ENCODE measurements around the gene DNAAF5. TPM values are rescaled to one million over a fixed set of nuclear protein-coding genes. Genes with fewer than 3 reads are reported as not detected.

DNAAF5 gene
- total RNA-seq, 1 donor from 2014 or later = 15.2 TPM

DNA sequence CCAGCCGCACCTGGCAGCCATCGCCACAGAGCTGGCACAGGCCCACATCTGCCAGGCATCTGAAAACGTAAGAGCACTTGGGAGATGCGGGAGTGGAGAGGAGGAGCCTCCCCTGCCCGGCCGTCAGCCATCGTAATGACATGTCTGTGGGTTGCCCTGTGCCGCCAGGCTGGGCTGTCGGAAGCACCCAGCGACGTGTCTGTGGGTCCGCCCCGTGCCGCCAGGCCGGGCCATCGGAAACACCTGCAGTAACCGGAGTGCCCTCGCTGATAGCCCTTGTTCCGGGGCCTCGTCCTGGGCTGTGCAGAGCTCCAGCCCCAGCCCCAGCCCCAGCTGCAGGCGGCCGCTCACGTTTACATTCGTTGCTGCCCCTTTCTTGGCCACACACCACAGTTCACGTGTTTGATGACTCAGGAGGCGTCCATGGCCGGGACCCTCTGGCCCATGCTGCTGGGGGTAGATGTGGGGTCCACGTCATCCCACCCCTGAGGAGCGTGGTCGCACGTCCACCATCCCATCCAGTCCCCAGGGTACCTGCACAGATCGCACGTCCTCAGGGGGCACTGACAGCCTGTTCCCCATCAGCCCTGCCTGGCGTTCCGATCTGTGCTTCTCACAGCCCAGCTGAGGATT is 30.5 kb downstream of the DNAAF5 start:
- H3K27me3 Mint-ChIP-seq (ENCODE audit: unreplicated experiment) = peaks cover 10% of the 10 kb centered on the region
- no peak for DNase-seq
- H3K36me3 Mint-ChIP-seq (ENCODE audit: unreplicated experiment) = peaks cover 21% of the 10 kb centered on the region
- H3K27ac Mint-ChIP-seq (ENCODE audit: unreplicated experiment) = no peak overlapping the region
- no peak overlapping the region for H3K4me3 Mint-ChIP-seq (ENCODE audit: unreplicated experiment)
- peaks cover 5% of the 10 kb centered on the region for H3K9me3 Mint-ChIP-seq (ENCODE audit: unreplicated experiment)
- TF ChIP-seq, protein P1, sequence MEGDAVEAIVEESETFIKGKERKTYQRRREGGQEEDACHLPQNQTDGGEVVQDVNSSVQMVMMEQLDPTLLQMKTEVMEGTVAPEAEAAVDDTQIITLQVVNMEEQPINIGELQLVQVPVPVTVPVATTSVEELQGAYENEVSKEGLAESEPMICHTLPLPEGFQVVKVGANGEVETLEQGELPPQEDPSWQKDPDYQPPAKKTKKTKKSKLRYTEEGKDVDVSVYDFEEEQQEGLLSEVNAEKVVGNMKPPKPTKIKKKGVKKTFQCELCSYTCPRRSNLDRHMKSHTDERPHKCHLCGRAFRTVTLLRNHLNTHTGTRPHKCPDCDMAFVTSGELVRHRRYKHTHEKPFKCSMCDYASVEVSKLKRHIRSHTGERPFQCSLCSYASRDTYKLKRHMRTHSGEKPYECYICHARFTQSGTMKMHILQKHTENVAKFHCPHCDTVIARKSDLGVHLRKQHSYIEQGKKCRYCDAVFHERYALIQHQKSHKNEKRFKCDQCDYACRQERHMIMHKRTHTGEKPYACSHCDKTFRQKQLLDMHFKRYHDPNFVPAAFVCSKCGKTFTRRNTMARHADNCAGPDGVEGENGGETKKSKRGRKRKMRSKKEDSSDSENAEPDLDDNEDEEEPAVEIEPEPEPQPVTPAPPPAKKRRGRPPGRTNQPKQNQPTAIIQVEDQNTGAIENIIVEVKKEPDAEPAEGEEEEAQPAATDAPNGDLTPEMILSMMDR (IDR thresholded peaks at IDR 0.05; ENCODE audit: partially characterized antibody, unreplicated experiment) = no peak
- no peaks in the 10 kb centered on the region for H3K4me1 Mint-ChIP-seq (ENCODE audit: low read depth, unreplicated experiment)

DNA sequence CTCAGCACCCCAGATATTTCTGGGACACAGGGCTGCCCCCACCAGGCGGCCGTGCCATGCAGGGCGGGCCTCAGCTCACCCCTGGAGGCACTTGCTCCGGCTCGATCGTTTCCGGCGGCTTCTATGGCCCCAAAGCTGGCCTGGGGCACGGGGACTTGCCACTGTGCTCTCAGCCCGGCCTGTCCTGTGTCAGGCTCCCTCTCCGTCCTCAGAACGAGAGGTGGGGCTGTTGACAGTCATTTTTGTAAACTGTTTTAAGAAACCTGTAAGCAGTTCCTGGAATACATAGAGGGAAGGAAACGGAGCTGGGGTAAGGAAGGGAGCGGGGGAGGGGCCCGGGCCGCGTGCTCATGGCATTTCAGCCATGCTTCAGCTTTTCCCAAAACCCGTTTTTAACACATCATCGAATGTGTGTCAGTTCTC is 31.3 kb downstream of the DNAAF5 start:
- Mint-ChIP-seq H3K27me3 (ENCODE audit: unreplicated experiment) (peaks cover 7% of the 10 kb centered on the region), H3K4me3 (ENCODE audit: unreplicated experiment) (no peak overlapping the region), H3K36me3 (ENCODE audit: unreplicated experiment) (peaks cover 17% of the 10 kb centered on the region), H3K4me1 (ENCODE audit: low read depth, unreplicated experiment) (no peaks in the 10 kb centered on the region), H3K9me3 (ENCODE audit: unreplicated experiment) (peaks cover under 1% of the 10 kb centered on the region), H3K27ac (ENCODE audit: unreplicated experiment) (no peak overlapping the region)
- no peak for DNase-seq
- TF ChIP-seq, protein P1 (IDR thresholded peaks at IDR 0.05; ENCODE audit: partially characterized antibody, unreplicated experiment) = no peak

DNA sequence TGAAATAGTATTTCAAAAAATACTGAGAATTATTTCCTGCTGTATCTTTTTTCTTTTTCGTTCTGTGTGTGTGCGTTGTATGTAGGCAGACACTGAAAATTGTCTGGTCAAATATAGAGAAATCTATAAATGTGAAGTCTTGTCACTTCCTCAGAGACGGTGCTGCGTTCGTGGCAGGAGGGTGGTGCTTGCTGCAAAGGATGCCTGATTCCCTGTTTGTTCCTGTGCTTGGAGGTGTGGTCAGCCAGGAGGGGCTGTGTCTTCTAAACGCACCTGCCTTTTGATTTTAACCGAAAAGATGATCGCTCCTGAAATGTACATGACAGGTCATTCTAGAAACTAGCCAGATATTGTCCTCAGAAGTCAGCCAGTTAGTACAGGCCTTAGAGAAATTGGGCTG is 33.1 kb downstream of the DNAAF5 start:
- H3K27ac Mint-ChIP-seq (ENCODE audit: unreplicated experiment) = no peak overlapping the region

GRCh38 chr7:760006-760405 is 33.5 kb downstream of the DNAAF5 start:
- no peak for DNase-seq
- peaks cover 2% of the 10 kb centered on the region for H3K27me3 Mint-ChIP-seq (ENCODE audit: unreplicated experiment)
- peaks cover 9% of the 10 kb centered on the region for H3K36me3 Mint-ChIP-seq (ENCODE audit: unreplicated experiment)
- no peaks in the 10 kb centered on the region for H3K9me3 Mint-ChIP-seq (ENCODE audit: unreplicated experiment)
- TF ChIP-seq, protein P1 (IDR thresholded peaks at IDR 0.05; ENCODE audit: partially characterized antibody, unreplicated experiment) = no peak
- H3K4me3 Mint-ChIP-seq (ENCODE audit: unreplicated experiment) = no peak overlapping the region
- no peak overlapping the region for H3K27ac Mint-ChIP-seq (ENCODE audit: unreplicated experiment)
- H3K4me1 Mint-ChIP-seq (ENCODE audit: low read depth, unreplicated experiment) = no peaks in the 10 kb centered on the region

More for the DNA sequence above, 33.1 kb downstream of the DNAAF5 start:
- peaks cover 4% of the 10 kb centered on the region for H3K27me3 Mint-ChIP-seq (ENCODE audit: unreplicated experiment)
- H3K4me3 Mint-ChIP-seq (ENCODE audit: unreplicated experiment) = no peak overlapping the region
- no peak for DNase-seq
- H3K9me3 Mint-ChIP-seq (ENCODE audit: unreplicated experiment) = no peaks in the 10 kb centered on the region
- TF ChIP-seq, protein P1 (IDR thresholded peaks at IDR 0.05; ENCODE audit: partially characterized antibody, unreplicated experiment) = no peak
- no peaks in the 10 kb centered on the region for H3K4me1 Mint-ChIP-seq (ENCODE audit: low read depth, unreplicated experiment)
- peaks cover 9% of the 10 kb centered on the region for H3K36me3 Mint-ChIP-seq (ENCODE audit: unreplicated experiment)

- TF ChIP-seq, protein P1 (IDR thresholded peaks at IDR 0.05; ENCODE audit: partially characterized antibody, unreplicated experiment) = no peak
- DNase-seq = no peak
- Mint-ChIP-seq H3K4me3 (ENCODE audit: unreplicated experiment) (no peak overlapping the region), H3K4me1 (ENCODE audit: low read depth, unreplicated experiment) (no peaks in the 10 kb centered on the region), H3K36me3 (ENCODE audit: unreplicated experiment) (no peaks in the 10 kb centered on the region), H3K9me3 (ENCODE audit: unreplicated experiment) (no peaks in the 10 kb centered on the region), H3K27ac (ENCODE audit: unreplicated experiment) (no peak overlapping the region), H3K27me3 (ENCODE audit: unreplicated experiment) (no peaks in the 10 kb centered on the region)
Observed at GRCh38 chr7:761101-761500, 34.6 kb downstream of the DNAAF5 start.
